Measurements from ENCODE around the gene TMEM86A.

TMEM86A gene

GRCh38 chr11:18700872-18701271 lies 2.3 kb downstream of the TMEM86A start:
- H3K4me3 ChIP-seq (ENCODE audit: low read depth, low read length): no peak overlapping the region
- TF ChIP-seq, protein P1, sequence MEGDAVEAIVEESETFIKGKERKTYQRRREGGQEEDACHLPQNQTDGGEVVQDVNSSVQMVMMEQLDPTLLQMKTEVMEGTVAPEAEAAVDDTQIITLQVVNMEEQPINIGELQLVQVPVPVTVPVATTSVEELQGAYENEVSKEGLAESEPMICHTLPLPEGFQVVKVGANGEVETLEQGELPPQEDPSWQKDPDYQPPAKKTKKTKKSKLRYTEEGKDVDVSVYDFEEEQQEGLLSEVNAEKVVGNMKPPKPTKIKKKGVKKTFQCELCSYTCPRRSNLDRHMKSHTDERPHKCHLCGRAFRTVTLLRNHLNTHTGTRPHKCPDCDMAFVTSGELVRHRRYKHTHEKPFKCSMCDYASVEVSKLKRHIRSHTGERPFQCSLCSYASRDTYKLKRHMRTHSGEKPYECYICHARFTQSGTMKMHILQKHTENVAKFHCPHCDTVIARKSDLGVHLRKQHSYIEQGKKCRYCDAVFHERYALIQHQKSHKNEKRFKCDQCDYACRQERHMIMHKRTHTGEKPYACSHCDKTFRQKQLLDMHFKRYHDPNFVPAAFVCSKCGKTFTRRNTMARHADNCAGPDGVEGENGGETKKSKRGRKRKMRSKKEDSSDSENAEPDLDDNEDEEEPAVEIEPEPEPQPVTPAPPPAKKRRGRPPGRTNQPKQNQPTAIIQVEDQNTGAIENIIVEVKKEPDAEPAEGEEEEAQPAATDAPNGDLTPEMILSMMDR (IDR thresholded peaks at IDR 0.05; ENCODE audit: insufficient read depth, low read depth, low read length, missing control alignments): no peak
- no peak for DNase-seq (ENCODE audit: low read depth)

DNA sequence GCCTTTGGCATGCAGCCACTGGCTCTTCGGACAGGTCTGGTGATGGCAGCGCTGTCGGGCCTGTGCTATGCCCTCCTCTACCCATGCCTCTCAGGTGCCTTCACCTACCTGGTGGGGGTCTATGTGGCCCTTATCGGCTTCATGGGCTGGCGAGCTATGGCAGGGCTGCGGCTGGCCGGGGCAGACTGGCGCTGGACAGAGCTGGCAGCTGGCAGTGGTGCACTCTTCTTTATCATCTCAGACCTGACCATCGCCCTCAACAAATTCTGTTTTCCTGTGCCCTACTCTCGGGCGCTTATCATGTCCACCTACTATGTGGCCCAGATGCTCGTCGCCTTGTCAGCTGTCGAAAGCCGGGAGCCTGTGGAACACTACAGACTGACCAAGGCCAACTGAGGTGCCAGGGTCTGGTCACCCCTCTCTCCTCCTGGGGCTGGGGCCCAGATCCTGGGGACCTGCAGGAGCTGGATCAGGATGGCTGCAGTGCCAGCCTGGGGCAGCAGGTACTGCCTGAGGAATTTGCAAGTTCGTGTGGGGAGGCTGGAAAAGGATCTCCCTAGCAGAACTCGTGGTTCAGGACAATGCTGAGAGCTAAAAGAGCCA lies 3.1 kb downstream of the TMEM86A start:
- H3K4me3 ChIP-seq (ENCODE audit: low read depth, low read length): no peak overlapping the region
- no peak for DNase-seq (ENCODE audit: low read depth)
- TF ChIP-seq, protein P1 (IDR thresholded peaks at IDR 0.05; ENCODE audit: insufficient read depth, low read depth, low read length, missing control alignments): no peak

GRCh38 chr11:18703001-18703763 lies 4.6 kb downstream of the TMEM86A start:
- no peak overlapping the region for H3K4me3 ChIP-seq (ENCODE audit: low read depth, low read length)
- DNase-seq (ENCODE audit: low read depth): no peak
- TF ChIP-seq, protein P1 (IDR thresholded peaks at IDR 0.05; ENCODE audit: insufficient read depth, low read depth, low read length, missing control alignments): no peak

GRCh38 chr11:18704045-18704645 lies 5.6 kb downstream of the TMEM86A start:
- TF ChIP-seq, protein P1 (IDR thresholded peaks at IDR 0.05; ENCODE audit: insufficient read depth, low read depth, low read length, missing control alignments): no peak
- H3K4me3 ChIP-seq (ENCODE audit: low read depth, low read length): no peak overlapping the region
- DNase-seq (ENCODE audit: low read depth): no peak

DNA sequence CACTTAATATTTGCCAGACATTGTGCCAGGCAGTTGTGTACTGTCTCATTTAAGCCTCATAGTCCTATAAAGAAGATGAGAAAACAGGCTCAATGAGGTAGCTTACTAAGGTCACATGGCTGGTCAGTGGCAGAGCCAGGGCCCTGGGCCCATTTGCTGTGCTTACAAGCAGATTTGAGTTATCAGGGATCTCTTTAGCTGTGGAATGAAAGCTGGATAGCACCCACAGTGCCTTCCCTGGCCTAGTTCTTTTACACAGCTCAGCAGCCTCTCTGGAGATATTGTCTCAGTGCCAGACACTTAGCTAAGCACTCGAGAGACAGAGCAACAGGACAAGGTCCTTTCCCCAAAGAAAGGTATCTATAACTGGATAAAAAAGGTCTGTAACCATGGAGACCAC lies 6.1 kb downstream of the TMEM86A start:
- H3K4me3 ChIP-seq (ENCODE audit: low read depth, low read length): no peak overlapping the region
- TF ChIP-seq, protein P1 (IDR thresholded peaks at IDR 0.05; ENCODE audit: insufficient read depth, low read depth, low read length, missing control alignments): no peak
- no peak for DNase-seq (ENCODE audit: low read depth)

GRCh38 chr11:18705651-18706281 lies 7.2 kb downstream of the TMEM86A start:
- DNase-seq (ENCODE audit: low read depth): no peak
- TF ChIP-seq, protein P1 (IDR thresholded peaks at IDR 0.05; ENCODE audit: insufficient read depth, low read depth, low read length, missing control alignments): no peak
- peak overlapping the region; percentile 51 for H3K4me3 ChIP-seq (ENCODE audit: low read depth, low read length)

All from GM12865 (cell line).